A673 (cell line): ENCODE results near the gene LRIG3. TPM values are rescaled to one million over a fixed set of nuclear protein-coding genes. Genes with fewer than 3 reads are reported as not detected.

Experiments
- BruUV-seq: library from RNA; stranded (reverse); fragments of 400-500 nt; replicated peaks from 2 replicates; lab custom pipeline; 2021; lab: Mats Ljungman, UMichigan
- CTCF ChIA-PET: fragments of 300-600 bp; sonication (Branson Sonifier 250); formaldehyde crosslinking; loops from one replicate; lab custom pipeline; 2022; ENCODE audit warnings: antibody characterized with exemption; lab: Charles Lee
- POLR2A ChIA-PET: fragments of 300-600 bp; sonication (Branson Sonifier 250); formaldehyde crosslinking; loops from one replicate; lab custom pipeline; 2022; ENCODE audit warnings: antibody characterized with exemption; ENCODE audit not compliant: low non-redundant PET; lab: Charles Lee
- DNase-seq: peaks from one replicate; pipeline ENCODE4 v3.0.0-alpha.2; 2015; ENCODE audit warnings: low spot score
- H3K27ac ChIP-seq: fragments of 200-600 bp; sonication (generic); 2 replicates; pipeline ENCODE4 v1.5.1; 2016; ENCODE audit warnings: mixed run types, low read depth, mild to moderate bottlenecking, mixed read lengths, antibody characterized with exemption, low read length; ENCODE audit not compliant: poor library complexity, severe bottlenecking
- H3K27me3 ChIP-seq: fragments of 200-600 bp; sonication (generic); replicated peaks from 2 replicates; pipeline ENCODE4 v1.6.1; 2017; ENCODE audit warnings: mixed run types, low read depth, mild to moderate bottlenecking, mixed read lengths, antibody characterized with exemption, low read length; ENCODE audit not compliant: insufficient read depth, poor library complexity
- H3K36me3 ChIP-seq: fragments of 200-600 bp; sonication (generic); 2 replicates; pipeline ENCODE4 v1.6.1; 2016; ENCODE audit warnings: mixed run types, mild to moderate bottlenecking, mixed read lengths, antibody characterized with exemption, low read length; ENCODE audit not compliant: insufficient read depth, poor library complexity, severe bottlenecking
- H3K4me1 ChIP-seq: fragments of 200-600 bp; sonication (generic); 2 replicates; pipeline ENCODE4 v1.6.1; 2017; ENCODE audit warnings: mixed run types, mild to moderate bottlenecking, mixed read lengths, antibody characterized with exemption, low read length; ENCODE audit not compliant: insufficient read depth, poor library complexity, severe bottlenecking
- H3K4me3 ChIP-seq: fragments of 200-600 bp; sonication (generic); 2 replicates; pipeline ENCODE4 v1.5.1; 2016; ENCODE audit warnings: low read depth, mixed run types, mild to moderate bottlenecking, mixed read lengths, low read length; ENCODE audit not compliant: poor library complexity, severe bottlenecking
- H3K9me3 ChIP-seq: fragments of 200-600 bp; sonication (generic); 2 replicates; pipeline ENCODE4 v1.6.1; 2016; ENCODE audit warnings: mixed run types, low read depth, mild to moderate bottlenecking, mixed read lengths, antibody characterized with exemption, low read length; ENCODE audit not compliant: poor library complexity, severe bottlenecking
- EZH2 ChIP-seq: fragments of 200-600 bp; sonication (generic); IDR thresholded peaks from 2 replicates; pipeline ENCODE4 v1.6.1; 2017; ENCODE audit warnings: borderline replicate concordance, low read depth, mild to moderate bottlenecking, mixed read lengths, antibody characterized with exemption, low read length; ENCODE audit not compliant: poor library complexity, severe bottlenecking
- intact Hi-C: fragments of 100-400 bp; cut with micrococcal nuclease; formaldehyde crosslinking; loops from one replicate; pipeline ENCODE4 v1.10.0; 2022; ENCODE audit not compliant: unreplicated experiment
- total RNA-seq: library from RNA; stranded (reverse); gene quantifications from 2 replicates; pipeline ENCODE4 v1.2.3, GENCODE V29; 2021
- TF ChIP-seq, protein P1 (sequence below): fragments of 300-800, 200-600 bp; sonication (generic); conservative IDR thresholded peaks from 2 replicates; pipeline ENCODE4 v1.5.1; 2017; ENCODE audit warnings: low read depth, mild to moderate bottlenecking, antibody characterized with exemption, low read length, moderate library complexity, mixed read lengths

LRIG3 gene
- total RNA-seq, 1 experiment from 2014 or later, result 13.4 TPM

DNA sequence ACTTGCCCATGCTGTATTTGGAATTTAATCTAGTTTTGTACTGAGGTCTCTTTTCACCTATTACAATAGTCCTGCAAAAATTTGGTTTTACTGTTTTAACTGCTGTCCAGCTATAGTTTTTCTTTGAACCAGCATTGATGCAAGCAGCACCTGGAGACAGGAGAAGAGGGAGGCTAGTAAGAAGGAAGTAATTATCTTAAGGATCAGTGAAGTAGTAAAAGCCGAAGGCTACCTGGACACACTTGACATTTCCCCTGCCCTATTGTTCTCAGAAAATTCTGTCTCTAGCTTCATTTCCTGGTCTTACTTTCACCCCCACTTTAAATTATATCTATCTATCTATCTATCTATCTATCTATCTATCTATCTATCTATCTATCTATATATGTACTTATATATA is 43.5 kb upstream of the LRIG3 start:
- POLR2A ChIA-PET, result no interaction called here
- CTCF ChIA-PET, result no interaction called here
- TF ChIP-seq, protein P1, sequence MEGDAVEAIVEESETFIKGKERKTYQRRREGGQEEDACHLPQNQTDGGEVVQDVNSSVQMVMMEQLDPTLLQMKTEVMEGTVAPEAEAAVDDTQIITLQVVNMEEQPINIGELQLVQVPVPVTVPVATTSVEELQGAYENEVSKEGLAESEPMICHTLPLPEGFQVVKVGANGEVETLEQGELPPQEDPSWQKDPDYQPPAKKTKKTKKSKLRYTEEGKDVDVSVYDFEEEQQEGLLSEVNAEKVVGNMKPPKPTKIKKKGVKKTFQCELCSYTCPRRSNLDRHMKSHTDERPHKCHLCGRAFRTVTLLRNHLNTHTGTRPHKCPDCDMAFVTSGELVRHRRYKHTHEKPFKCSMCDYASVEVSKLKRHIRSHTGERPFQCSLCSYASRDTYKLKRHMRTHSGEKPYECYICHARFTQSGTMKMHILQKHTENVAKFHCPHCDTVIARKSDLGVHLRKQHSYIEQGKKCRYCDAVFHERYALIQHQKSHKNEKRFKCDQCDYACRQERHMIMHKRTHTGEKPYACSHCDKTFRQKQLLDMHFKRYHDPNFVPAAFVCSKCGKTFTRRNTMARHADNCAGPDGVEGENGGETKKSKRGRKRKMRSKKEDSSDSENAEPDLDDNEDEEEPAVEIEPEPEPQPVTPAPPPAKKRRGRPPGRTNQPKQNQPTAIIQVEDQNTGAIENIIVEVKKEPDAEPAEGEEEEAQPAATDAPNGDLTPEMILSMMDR, result no peak
- no peak for TF ChIP-seq EZH2

DNA sequence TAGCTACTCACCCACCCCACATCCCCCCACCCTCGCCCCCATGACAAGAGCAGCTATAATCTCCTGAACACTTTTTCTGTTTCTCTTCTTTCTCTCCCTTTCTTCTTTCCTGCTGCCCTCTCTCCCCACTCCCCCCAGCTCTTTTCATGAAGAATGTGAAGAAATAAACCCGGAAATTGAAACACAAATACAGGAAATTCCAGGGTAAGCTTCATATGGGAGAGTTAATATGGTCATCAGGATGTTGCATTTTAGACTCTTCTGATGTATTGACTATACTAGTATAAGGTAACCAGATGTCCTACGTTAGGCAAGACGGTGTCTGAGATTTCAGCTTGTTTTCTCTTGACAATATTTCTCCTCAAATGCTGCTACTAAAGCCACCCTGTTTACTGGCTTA is 41.6 kb upstream of the LRIG3 start:
- ChIA-PET CTCF (no interaction called here), POLR2A (no interaction called here)
- Histone ChIP-seq H3K9me3 (no peaks in the 10 kb centered on the region), H3K27ac (no peak overlapping the region), H3K36me3 (no peaks in the 10 kb centered on the region), H3K4me1 (no peaks in the 10 kb centered on the region), H3K27me3 (no peaks in the 10 kb centered on the region), H3K4me3 (no peak overlapping the region)
- BruUV-seq, result no TSS peak
- peak; percentile 19 for DNase-seq
- TF ChIP-seq, protein P1, result no peak
- TF ChIP-seq EZH2, result no peak
- intact Hi-C loops, result no loop called here

More for the DNA sequence above, 43.5 kb upstream of the LRIG3 start:
- Histone ChIP-seq H3K27ac (no peak overlapping the region), H3K4me1 (no peaks in the 10 kb centered on the region), H3K36me3 (no peaks in the 10 kb centered on the region), H3K9me3 (no peaks in the 10 kb centered on the region), H3K27me3 (no peaks in the 10 kb centered on the region), H3K4me3 (no peak overlapping the region)
- intact Hi-C loops, result no loop called here
- no TSS peak for BruUV-seq
- no peak for DNase-seq

- no peak overlapping the region for H3K4me3 ChIP-seq
- H3K27me3 ChIP-seq, result no peaks in the 10 kb centered on the region
- ChIA-PET POLR2A (no interaction called here), CTCF (no interaction called here)
- no peaks in the 10 kb centered on the region for H3K4me1 ChIP-seq
- H3K9me3 ChIP-seq, result no peaks in the 10 kb centered on the region
- no peak for TF ChIP-seq EZH2
- TF ChIP-seq, protein P1, result no peak
- no peak overlapping the region for H3K27ac ChIP-seq
- BruUV-seq, result no TSS peak
- no peak for DNase-seq
- H3K36me3 ChIP-seq, result no peaks in the 10 kb centered on the region
- intact Hi-C loops, result no loop called here
Measured at GRCh38 chr12:58961166-58961565, 40.9 kb upstream of the LRIG3 start.
